Measurements from ENCODE around the gene IGFLR1. TPM values are rescaled to one million over a fixed set of nuclear protein-coding genes. Genes with fewer than 3 reads are reported as not detected.

The IGFLR1 gene
- total and polyA plus RNA-seq, 2 of the 8 experiments (the other 6 are each of a cell fraction or from before 2014, with no cell fraction given) = 8.4 to 28.9 TPM

DNA sequence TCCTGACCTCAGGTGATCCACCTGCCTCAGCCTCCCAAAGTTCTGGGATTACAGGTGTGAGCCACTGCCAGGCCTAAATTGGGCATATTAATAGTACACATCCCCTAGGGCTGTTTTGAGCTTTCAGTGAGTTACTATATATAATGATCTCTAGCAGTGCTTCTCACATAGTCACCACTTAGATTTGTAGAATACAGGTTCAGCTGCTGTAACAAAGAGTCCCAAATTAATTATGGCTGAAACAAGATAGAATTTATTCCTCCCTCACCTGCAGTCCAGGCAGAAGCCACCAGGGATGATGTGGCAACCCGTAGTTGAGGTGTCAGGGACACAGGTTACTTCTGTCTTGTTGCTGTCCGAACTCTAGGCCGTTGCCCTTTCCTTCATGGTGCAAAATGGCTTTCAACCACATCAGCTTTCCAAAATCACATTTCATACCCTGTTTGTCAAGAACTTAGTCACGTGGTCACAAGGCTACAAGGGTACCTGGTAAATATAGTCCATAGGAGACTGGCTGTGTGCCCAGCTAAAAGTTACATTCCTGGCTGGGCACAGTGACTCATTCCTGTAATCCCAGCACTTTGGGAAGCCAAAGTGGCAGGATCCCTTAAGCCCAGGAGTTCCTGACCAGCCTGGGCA is 18.6 kb upstream of the IGFLR1 start:
- Histone ChIP-seq H2BK15ac (ENCODE audit: low read length) (no peak overlapping the region), H2AK5ac (ENCODE audit: low read depth, low read length) (no peak overlapping the region), H4K20me1 (replicated peaks in 1 of 2; ENCODE audit: control insufficient read depth in 1 of 2, insufficient read depth in 2 of 2, low read length in 2 of 2) (peaks cover 2 to 8% of the 10 kb centered on the region in 2 experiments), H3K79me2 (ENCODE audit: control insufficient read depth in 1 of 2, insufficient read depth in 2 of 2, low read length in 2 of 2) (peaks cover 0 to 6% of the 10 kb centered on the region in 2 experiments; a peak in 2 of 4 replicates), H2BK5ac (ENCODE audit: low read depth, low read length) (no peak overlapping the region), H3K23ac (ENCODE audit: insufficient read length) (no peak overlapping the region), H3K56ac (replicated peaks; ENCODE audit: insufficient read length, low read depth, low read length) (no peak overlapping the region), H3K4me3 (ENCODE audit: extremely low read depth in 1 of 4, insufficient read depth in 2 of 4, low read depth in 3 of 4, low read length in 4 of 4) (no peak overlapping the region), H3K14ac (ENCODE audit: insufficient read length) (no peak overlapping the region), H4K8ac (ENCODE audit: extremely low read depth, insufficient read depth, low read length) (no peak overlapping the region), H3K9me3 (ENCODE audit: insufficient read depth in 2 of 2, low read depth in 1 of 2, low read length in 1 of 2) (no peaks in the 10 kb centered on the region), H3K9ac (replicated peaks in 1 of 4; ENCODE audit: extremely low read depth in 1 of 4, low read depth in 3 of 4, low read length in 3 of 4) (no peak overlapping the region), H2BK120ac (replicated peaks; ENCODE audit: low read depth, low read length) (no peak overlapping the region), H2AFZ (ENCODE audit: low read length) (no peak overlapping the region), H2BK12ac (ENCODE audit: low read depth, low read length) (no peak overlapping the region), H3K4me2 (ENCODE audit: insufficient read depth in 1 of 2, low read depth in 2 of 2, low read length in 2 of 2) (no peak overlapping the region), H3K79me1 (ENCODE audit: low read depth, low read length) (peaks cover 4% of the 10 kb centered on the region), H3K27ac (ENCODE audit: low read depth, low read length) (no peak overlapping the region), H3K36me3 (ENCODE audit: control insufficient read depth in 2 of 4, insufficient read depth in 4 of 4, low read length in 3 of 4) (peaks cover 2 to 16% (median 6%) of the 10 kb centered on the region in 4 experiments; a peak in 5 of 8 replicates), H4K5ac (ENCODE audit: insufficient read length, low read depth, low read length) (no peak overlapping the region), H3K23me2 (ENCODE audit: low read depth, low read length) (peaks cover 8% of the 10 kb centered on the region; the same call in 1 of the 2 replicates), H3K4ac (replicated peaks; ENCODE audit: insufficient read length, low read depth, low read length) (no peak overlapping the region), H4K91ac (replicated peaks; ENCODE audit: insufficient read length, low read length) (no peak overlapping the region), H3K18ac (ENCODE audit: extremely low read depth, low read length) (no peak overlapping the region), H3K27me3 (replicated peaks in 1 of 4; ENCODE audit: control insufficient read depth in 3 of 4, extremely low read depth in 1 of 4, insufficient read depth in 3 of 4, low read length in 3 of 4) (peaks cover 0 to 9% (median 6%) of the 10 kb centered on the region in 4 experiments; a peak in 5 of 7 replicates), H3K4me1 (replicated peaks in 1 of 4; ENCODE audit: control insufficient read depth in 3 of 4, insufficient read depth in 4 of 4, low read length in 3 of 4) (peaks cover 0 to 12% (median 8%) of the 10 kb centered on the region in 4 experiments; a peak in 5 of 7 replicates), H2BK20ac (ENCODE audit: low read length) (no peak overlapping the region)
- FAIRE-seq (no peak), DNase-seq (ENCODE audit: low read depth in 1 of 2, low spot score in 2 of 2) (no peak)
- ChIA-PET POLR2A (ENCODE audit: partially characterized antibody) (interaction anchor here (1.4 to 1.5 kb wide), 2 partner anchors 12 to 13 kb away, joined by 3 to 6 read pairs; partner anchors contain the start of gene LIN37), CTCF (ENCODE audit: partially characterized antibody) (interaction anchor here (1.5 to 1.9 kb wide), 2 partner anchors 24 to 58 kb away, joined by 3 to 5 read pairs; no protein-coding TSS in a partner anchor)
- WGBS, 2 experiments (ENCODE audit: extremely low coverage in 1 of 2, insufficient coverage in 1 of 2, insufficient read length in 1 of 2, insufficient replicate concordance in 2 of 2, low coverage in 1 of 2, low lambda C conversion rate in 2 of 2, missing lambda C conversion rate in 1 of 2) = 88% methylated on average over 4 of the region's 4 CpGs; no CpG with 5 or more reads in 1 of the 2 experiments
- no peak for TF ChIP-seq TCF12 (IDR thresholded peaks at IDR 0.05; ENCODE audit: low read depth, low read length)
- no peak for TF ChIP-seq USF2 (IDR thresholded peaks at IDR 0.05; ENCODE audit: low read length)
- TF ChIP-seq KDM5A (IDR thresholded peaks at IDR 0.05; ENCODE audit: low read length) = no peak
- TF ChIP-seq ZNF274 (IDR thresholded peaks at IDR 0.05; ENCODE audit: borderline replicate concordance, extremely low read depth, low read length) = no peak
- no peak for TF ChIP-seq KDM4A (IDR thresholded peaks at IDR 0.05; ENCODE audit: low read depth, low read length, severe bottlenecking)
- TF ChIP-seq JUND (IDR thresholded peaks at IDR 0.05; ENCODE audit: low read length) = no peak
- no peak for TF ChIP-seq HDAC2 (IDR thresholded peaks at IDR 0.05; ENCODE audit: borderline replicate concordance in 1 of 2, low read depth in 2 of 2, low read length in 2 of 2)
- TF ChIP-seq EP300 (IDR thresholded peaks at IDR 0.05; ENCODE audit: borderline replicate concordance in 1 of 2, low read depth in 2 of 2, low read length in 2 of 2) = no peak
- TF ChIP-seq RXRA (IDR thresholded peaks at IDR 0.05; ENCODE audit: insufficient read depth, low read depth, low read length) = no peak

All from H1 (cell line).